Left forelimb (tissue), 1 donor: ENCODE measurements around the gene MRPL39.

Source experiments
- DNase-seq: peaks from one replicate; pipeline ENCODE4 v3.0.0-alpha.2; 2018; ENCODE audit warnings: low spot score

Gene MRPL39

GRCh38 chr21:25614441-25614840 lies 7.2 kb upstream of the MRPL39 start:
- no peak for DNase-seq

GRCh38 chr21:25608044-25608737 lies 910 bp upstream of the MRPL39 start:
- peak; percentile 84 for DNase-seq

GRCh38 chr21:25589887-25590286 lies 17.4 kb downstream of the MRPL39 start:
- no peak for DNase-seq

- no peak for DNase-seq
Observed at GRCh38 chr21:25586791-25587190, 20.5 kb downstream of the MRPL39 start.

- no peak for DNase-seq
Observed at GRCh38 chr21:25586326-25586725, 21.0 kb downstream of the MRPL39 start.

GRCh38 chr21:25584833-25585676 lies 22.2 kb downstream of the MRPL39 start:
- DNase-seq, result no peak

- no peak for DNase-seq
Observed at GRCh38 chr21:25583370-25584130, 23.7 kb downstream of the MRPL39 start.

GRCh38 chr21:25582888-25583287 lies 24.4 kb downstream of the MRPL39 start:
- no peak for DNase-seq

- no peak for DNase-seq
Observed at GRCh38 chr21:25582164-25582790, 25.0 kb downstream of the MRPL39 start.

GRCh38 chr21:25581582-25581981 lies 25.7 kb downstream of the MRPL39 start:
- DNase-seq, result no peak

GRCh38 chr21:25580912-25581260 lies 26.4 kb downstream of the MRPL39 start:
- no peak for DNase-seq

GRCh38 chr21:25579226-25580013 lies 27.9 kb downstream of the MRPL39 start:
- DNase-seq, result no peak

- no peak for DNase-seq
Observed at GRCh38 chr21:25578056-25578961, 29.0 kb downstream of the MRPL39 start.

GRCh38 chr21:25577424-25578055 lies 29.7 kb downstream of the MRPL39 start:
- DNase-seq, result no peak

GRCh38 chr21:25573409-25574206 lies 33.7 kb downstream of the MRPL39 start:
- DNase-seq, result no peak

- DNase-seq, result no peak
Observed at GRCh38 chr21:25572861-25573310, 34.4 kb downstream of the MRPL39 start.

GRCh38 chr21:25571726-25572121 lies 35.6 kb downstream of the MRPL39 start:
- no peak for DNase-seq

GRCh38 chr21:25569711-25570110 lies 37.6 kb downstream of the MRPL39 start:
- no peak for DNase-seq

- DNase-seq, result no peak
Observed at GRCh38 chr21:25569084-25569483, 38.2 kb downstream of the MRPL39 start.
